ENCODE results near the gene FBXL4. TPM values are rescaled to one million over a fixed set of nuclear protein-coding genes. Genes with fewer than 3 reads are reported as not detected.
"Not testable (repeated sequence)": the region's sequence is repeated elsewhere in the genome, so short reads cannot be mapped to it uniquely, and the experiment has no call there.

The FBXL4 gene
- total RNA-seq, 1 donor from 2014 or later: 10.5 TPM

DNA sequence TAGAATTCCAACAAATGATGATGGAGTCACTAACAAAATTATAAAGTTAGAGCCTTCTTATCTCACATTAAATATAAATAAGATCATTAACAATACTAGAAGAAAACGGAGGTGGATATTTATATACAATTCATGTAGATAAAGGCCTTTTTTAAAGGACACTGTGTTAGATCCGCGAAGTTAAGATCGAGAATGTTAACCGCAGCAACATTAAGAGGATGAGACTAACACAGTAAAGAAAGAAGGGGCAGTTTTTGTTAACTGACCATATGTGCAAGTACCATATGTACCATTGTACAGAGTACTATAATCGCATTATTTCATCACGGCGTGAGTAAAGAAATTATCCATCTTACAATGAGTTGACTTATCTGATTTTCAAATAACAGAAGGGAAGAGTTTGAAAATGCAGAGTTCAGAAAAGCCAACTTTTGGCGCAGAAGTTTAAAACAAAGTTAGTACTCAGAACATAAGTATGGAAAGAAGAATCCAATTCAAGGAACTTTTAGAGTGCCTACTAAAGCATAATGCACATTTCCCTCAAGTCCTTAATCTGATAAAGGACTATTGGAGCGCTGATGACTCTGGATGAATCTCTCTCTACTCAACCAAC lies 1.4 kb downstream of the FBXL4 start:
- DNase-seq (ENCODE audit: low spot score) (no peak), ATAC-seq (no peak)

DNA sequence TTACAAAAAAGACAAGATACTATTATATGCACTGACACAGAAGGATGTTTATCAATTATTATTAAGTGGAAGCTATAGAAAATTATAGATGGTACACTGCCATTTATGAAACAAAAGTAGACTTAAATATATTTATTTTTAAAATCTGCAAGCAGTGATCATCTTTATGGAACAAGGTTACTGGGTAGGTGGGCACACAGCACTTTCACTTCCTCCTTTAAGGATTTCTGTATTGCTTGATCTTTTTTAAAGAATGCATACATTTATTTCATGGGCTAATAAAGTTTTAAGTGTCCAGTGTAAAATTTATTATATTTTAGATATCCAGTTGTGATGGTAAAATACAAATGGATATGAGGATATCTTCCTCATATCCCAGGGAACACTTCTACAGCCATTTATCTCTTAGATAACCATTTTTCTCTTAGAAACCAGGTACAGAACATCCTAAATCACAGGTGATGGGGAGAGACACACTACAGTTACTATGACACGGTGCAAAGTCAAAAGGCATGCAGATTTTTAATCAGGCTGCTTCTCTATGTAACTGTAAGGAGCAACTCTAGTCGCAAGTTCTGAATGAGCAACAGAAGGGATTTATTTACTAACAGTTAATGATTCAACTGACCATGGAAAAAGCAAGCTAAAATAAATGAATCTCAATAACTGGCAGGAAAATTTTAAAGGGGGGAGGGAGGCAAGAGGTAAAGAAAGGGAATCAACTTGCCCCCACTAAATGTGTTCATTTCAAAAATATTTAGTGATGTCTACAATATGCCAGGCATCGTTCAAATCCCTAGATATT lies 2.2 kb downstream of the FBXL4 start:
- ATAC-seq (no peak), DNase-seq (ENCODE audit: low spot score) (no peak)

DNA sequence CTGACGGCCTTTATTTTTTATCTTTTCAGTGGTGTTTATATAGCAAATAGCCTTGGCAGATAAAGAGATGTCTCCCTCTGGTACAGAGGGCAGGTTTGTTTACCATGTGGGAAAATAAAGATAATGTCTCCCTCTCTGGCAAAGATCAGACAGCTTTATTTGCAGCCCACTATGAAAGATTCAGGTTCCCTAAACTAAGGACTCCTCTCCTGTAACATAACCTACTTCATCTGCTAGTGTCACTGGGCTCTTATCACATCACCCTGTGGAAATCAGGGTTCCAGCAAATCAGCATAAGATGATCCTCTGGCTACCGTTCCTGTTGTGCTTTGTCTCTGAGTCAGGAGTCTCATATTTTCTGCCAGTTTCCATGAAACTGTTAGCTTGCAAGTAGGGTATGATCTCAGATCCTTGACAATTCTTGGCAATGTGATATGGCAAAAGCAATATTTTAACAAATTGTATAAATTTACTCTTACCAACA lies 3.1 kb downstream of the FBXL4 start:
- no peak for DNase-seq (ENCODE audit: low spot score)

DNA sequence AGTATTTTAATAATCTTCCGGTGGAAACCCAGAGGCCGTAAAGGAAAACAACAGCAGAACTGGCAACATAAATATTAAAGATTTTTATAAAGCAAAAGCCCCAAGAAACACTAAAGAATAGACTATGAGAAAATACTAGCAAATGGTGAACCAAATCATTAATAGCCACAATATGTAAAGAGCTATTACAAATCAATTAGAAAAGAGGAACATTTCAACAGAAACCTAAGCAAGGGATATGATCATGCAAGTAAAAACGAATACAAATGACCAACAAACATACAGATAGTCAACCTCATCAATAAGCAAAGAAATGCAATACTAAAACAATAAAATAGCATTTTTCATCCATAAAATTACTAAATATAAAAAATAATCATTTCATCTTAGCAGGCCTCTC lies 3.6 kb downstream of the FBXL4 start:
- ATAC-seq (no peak), DNase-seq (ENCODE audit: low spot score) (no peak)

More for the DNA sequence above, 3.1 kb downstream of the FBXL4 start:
- peak; percentile 40 for ATAC-seq

DNA sequence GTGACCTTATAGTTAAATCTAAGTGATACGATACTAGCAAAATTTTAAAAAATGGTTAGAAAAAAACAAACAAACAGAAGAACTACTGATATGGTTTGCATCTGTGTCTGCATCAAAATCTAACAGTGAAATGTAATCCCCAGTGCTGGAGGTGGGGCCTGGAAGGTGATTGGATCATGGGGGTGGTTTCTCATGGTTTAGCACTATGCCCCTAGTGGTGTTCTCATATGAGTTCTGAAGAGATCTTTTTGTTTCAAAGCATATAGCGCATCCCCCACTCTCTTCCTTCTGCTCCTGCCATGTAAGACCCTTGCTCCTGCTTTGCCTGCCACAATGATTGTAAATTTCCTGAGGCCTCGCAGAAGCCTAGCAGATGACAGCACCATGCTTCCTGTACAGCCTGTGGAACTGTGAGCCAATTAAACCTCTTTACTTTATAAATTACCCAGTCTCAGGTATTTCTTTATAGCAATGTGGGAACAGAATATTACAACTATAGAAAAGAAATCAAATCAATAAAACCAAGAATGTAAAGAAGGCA lies 5.4 kb downstream of the FBXL4 start:
- ATAC-seq: no peak
- DNase-seq (ENCODE audit: low spot score): no peak

DNA sequence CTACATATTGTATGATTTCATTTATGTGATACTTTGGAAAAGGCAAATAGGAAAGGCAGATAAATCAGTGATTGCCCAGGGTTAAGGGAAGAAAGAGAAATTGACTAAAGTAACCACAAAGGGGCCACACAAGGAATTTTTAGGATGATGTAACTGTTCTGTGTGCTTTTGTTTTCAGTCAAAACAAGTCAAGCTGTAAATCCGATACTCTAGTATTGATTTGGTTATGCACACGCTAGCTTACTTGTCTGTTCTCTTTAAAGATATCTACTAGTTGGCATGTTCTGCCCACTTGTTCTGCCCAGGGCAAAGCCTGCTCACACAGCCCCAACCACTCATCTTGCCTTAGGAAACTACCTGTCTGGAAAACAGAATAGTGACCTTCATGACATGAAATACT lies 6.4 kb downstream of the FBXL4 start:
- no peak for DNase-seq (ENCODE audit: low spot score)
- ATAC-seq: peak; percentile 52

DNA sequence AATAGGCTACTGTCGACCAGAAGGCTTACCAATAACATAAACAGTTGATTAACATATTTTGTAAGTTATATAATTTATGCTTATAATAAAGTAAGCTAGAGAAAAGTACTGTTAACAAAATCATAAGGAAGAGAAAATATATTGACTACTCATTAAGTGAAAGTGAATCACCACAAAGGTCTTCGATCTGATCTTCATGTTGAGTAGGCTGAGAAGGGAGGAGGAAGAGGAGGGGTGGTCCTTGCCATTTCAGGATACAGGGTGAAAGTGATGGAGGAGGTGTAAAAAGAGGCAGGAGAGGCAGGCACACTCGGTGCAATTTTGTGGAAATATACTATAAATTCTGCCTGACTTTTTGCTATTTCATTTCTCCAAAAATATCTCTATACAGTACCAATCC lies 10.4 kb downstream of the FBXL4 start:
- DNase-seq (ENCODE audit: low spot score) (no peak), ATAC-seq (no peak)

DNA sequence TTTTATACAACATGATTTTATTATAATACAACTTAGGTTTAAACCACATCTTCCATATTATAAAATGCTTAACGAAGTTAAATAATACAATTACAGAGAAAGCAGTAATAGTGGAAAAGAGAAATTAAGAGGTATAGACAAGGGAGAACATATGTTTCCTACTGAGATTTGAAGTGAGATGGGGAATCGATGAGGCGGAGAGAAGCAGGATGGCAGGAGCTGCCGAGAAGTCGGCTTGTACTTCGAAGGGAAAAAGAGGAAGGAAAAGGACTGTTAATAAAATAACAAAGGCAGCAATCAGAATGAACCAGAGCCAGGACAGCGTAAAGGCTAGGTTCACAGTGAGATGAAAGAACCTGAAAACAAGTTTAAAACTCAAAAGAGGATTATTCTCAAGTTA lies 15.4 kb downstream of the FBXL4 start:
- DNase-seq (ENCODE audit: low spot score) (no peak), ATAC-seq (no peak)

DNA sequence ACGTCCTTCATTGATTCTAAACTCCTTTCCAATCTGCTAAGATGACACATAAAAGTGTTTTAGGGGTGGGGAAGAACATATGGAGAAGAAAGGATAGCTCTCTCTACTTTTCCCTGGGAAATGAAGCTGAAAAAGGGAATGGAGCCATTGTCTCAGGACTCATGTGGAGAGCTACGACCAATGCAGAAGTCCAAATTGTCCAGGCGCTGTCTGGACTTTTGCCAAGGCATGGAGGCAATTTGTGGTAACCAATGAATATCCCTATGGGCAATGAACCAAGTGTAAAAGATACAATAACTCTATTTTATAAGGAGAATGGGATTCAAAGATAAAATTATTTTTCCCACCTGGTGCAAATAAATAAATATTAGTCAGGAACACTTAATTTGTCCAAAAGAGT lies 16.1 kb downstream of the FBXL4 start:
- DNase-seq (ENCODE audit: low spot score) (no peak), ATAC-seq (no peak)

DNA sequence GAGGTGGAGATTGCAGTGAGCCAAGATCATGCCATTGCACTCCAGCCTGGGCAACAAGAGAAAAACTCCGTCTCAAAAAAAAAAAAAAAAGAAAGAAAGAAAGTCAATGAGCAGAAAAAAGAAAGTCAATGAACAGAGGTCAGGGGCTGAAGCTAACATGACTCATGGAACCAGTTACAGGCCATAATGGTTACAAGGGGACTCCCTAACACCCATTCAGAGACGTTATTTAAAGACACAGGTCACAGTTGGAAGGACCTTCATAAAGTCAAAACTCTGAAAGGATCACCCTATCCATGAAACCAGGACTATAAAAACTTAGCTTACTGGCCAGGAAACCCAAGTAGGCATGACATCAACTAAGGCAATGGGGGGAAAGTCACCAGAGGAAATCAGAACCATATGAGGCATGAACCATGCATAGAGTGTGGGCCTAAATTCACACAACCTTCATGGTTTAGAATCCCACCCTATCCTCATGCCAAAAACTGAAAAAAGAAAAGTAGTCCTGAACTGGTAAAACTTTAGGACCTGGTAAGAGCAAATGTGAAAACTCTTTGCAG lies 18.2 kb downstream of the FBXL4 start:
- ATAC-seq: no peak
- no peak for DNase-seq (ENCODE audit: low spot score)

DNA sequence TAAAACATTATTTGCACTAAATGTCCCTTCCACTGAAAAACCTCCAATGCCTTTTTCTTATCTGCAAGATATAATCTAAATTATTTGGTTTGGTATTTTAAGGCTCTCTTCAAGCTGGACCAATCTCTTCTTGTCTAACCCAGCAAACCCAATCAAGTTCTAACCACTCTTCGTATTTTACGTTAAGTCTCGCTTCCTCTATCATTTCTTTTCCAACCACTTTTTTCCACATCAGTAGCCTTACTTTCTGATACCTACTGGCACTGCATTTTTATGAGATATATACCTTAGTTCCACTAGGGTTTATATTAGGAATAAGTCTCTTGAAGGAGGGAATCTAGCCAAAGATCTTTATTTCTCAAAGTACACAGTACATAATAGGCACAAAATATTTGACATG lies 19.1 kb downstream of the FBXL4 start:
- DNase-seq (ENCODE audit: low spot score): no peak
- ATAC-seq: no peak

DNA sequence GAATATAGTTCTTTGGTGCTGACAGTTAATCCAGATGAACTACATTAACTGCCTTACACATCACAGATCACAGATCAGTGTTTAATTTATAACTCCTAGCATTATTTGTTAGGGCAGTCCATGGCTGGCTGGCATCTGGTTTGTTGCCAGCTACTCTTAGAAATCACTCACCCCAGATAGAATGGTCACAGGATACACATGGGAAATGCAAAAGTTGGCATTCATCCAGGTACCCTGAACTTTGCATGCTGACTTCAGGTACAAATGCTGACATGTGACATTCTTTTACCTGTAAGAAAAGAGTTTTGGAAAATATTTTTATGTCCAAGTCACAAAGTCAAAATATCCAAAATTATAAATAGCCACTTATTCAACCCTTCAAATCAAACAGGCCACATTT lies 20.2 kb downstream of the FBXL4 start:
- DNase-seq (ENCODE audit: low spot score) (peak; percentile 82), ATAC-seq (peak; percentile 82)

DNA sequence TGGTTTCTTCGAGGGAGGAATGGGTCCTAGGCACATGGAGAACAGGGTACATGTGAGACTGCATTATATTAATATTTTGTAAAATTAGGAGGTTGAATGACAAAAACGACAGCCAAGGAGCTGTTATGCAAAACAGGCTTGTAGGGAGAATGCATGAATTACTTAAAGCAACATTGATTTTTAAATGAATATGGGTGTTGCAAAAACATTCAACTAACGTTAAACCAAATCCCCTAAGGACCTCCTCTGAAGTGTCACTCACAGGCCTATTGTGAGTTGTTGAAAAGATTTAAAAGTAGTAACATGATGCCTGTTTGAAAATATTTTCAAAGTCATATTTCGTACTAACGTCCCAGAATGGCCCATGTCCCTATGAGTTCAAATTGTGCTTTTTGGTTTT lies 21.9 kb downstream of the FBXL4 start:
- ATAC-seq (no peak), DNase-seq (ENCODE audit: low spot score) (no peak)

DNA sequence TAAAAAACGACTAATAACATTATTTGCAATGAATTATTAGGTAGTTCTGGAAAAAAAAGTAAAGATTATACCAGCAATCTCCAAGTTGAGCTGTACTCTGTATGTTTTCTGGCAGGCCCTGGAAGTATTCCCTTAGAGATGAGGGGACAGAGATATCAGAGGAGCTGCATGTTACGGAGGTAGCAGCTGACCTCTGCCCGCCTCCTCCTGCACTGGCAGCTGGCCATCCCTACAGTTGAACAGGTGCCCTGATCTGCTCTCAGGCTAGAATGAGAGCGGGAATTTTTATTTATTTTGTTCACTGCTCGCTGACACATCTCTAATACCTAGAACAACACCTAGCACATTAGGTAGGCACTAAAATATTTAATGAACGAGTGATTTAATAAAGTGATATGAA lies 23.1 kb downstream of the FBXL4 start:
- DNase-seq (ENCODE audit: low spot score): peak; percentile 90
- peak; percentile 98 for ATAC-seq

DNA sequence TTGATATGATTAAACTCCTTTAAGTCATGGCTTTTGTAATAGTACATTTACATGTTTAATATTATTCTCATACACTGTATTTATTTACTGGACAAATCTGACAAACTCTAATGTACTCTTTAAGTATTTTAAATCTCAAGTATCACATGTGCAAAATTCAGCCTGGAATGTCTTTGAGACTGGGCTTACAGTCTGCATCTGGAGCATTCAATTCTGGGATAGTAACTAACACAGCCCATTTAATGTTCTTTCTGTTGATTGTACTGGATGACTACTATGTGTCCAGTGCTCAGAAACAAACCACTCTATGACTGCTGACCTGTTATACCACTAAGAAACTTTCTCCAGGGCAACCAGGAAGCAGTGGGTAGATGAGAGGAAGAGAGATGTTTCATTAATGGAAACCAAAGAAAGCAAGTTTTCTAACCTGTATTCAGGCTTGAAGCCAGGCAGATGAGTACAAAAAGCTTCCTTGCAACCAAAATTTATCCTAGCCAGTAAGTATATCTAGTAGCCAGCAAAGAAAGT lies 26.8 kb downstream of the FBXL4 start:
- DNase-seq (ENCODE audit: low spot score): no peak
- ATAC-seq: no peak

DNA sequence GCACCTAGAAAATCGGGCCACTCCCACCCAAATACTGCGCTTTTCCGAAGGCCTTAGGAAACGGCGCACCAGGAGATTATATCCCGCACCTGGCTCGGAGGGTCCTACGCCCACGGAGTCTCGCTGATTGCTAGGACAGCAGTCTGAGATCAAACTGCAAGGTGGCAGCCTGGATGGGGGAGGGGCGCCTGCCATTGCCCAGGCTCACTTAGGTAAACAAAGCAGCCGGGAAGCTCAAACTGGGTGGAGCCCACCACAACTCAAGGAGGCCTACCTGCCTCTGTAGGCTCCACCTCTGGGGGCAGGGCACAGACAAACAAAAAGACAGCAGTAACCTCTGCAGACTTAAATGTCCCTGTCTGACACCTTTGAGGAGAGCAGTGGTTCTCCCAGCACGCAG lies 36.8 kb downstream of the FBXL4 start:
- not testable (repeated sequence) for DNase-seq (ENCODE audit: low spot score); ATAC-seq

DNA sequence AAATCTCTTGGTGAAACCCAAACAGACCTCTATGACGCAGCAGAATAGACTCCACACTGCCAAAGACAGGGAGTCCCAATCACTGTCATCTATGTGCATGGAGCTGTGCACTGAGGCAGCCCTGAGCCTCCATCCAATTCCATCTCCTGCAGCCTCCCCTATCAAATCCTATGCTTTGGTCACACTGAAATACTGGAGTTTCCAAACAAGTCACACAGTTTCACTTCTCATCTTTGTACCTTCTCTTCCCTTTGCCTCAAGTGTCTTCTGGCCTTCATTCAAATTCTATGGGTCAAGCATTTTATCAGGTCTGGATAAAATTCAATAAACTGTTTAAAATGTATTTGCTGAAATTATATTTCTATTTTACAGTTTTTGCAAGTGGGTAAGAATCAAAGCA lies 38.5 kb downstream of the FBXL4 start:
- ATAC-seq: no peak

DNA sequence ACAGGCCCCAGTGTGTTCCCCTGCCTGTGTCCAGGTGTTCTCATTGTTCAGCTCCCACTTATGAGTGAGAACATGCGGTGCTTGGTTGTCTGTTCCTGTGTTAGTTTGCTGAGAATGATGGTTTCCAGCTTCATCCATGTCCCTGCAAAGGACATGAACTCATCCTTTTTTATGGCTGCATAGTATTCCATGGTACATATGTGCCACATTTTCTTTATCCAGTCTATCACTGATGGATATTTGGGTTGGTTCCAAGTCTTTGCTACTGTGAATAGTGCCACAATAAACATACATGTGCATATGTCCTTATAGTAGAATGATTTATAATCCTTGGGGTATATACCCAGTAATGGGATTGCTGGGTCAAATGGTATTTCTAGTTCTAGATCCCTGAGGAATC lies 41.4 kb downstream of the FBXL4 start:
- ATAC-seq; DNase-seq (ENCODE audit: low spot score): not testable (repeated sequence)

More for the DNA sequence above, 38.5 kb downstream of the FBXL4 start:
- DNase-seq (ENCODE audit: low spot score): no peak

DNA sequence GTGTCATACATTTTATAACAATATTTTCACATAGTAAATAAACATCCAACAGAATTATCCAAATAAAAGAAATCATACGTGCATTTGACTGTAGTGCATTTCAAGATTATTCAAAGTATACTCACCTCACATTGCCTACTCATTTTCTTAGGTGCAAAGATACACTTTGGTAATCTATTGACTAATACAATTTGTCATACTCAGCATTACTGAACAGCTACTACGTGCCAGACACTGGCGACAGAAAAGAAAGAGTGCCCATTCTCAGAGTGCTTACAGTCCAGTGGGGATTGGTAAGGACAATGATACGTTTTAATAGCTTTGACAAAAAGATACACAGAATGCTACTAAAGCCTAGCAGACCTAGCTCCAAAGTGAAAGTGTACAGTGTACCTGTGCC lies 42.0 kb downstream of the FBXL4 start:
- no peak for DNase-seq (ENCODE audit: low spot score)
- no peak for ATAC-seq

DNA sequence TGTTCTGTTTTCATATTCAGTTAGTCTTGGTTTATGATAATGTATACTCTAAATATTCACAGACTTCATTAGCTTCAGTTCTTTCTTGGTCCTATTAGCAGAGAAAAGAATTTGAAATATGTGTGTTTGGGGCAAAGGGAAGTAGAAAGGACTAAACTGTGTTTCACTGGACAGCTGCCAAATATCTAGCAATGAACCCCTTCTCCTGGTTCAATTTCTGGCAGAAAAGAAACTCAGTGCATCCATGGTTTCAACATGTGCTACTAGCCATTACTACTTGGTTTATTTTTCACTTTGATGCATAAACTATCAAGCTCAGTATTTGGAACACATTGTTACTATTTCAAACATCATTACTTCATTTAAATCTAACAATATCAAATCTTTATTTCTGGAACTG lies 43.6 kb downstream of the FBXL4 start:
- ATAC-seq (no peak), DNase-seq (ENCODE audit: low spot score) (no peak)

DNA sequence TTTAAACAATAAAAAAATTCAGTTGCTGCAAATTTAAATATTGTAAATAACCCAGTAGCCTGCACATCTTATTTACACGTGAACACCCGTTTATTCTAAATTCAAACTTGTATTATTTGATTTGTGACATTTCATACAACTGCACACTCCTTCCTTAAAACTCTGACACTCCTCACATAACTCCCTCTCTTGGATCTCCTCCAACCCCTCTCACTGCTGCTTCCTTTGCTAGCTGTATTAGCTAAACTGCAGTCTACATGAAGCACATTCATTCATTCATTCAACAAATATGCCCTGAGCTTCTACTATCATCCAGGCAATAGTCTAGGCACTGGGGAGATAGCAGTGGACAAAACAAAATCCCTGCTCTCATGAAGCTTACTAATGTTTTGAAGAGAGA lies 47.0 kb downstream of the FBXL4 start:
- ATAC-seq (no peak), DNase-seq (ENCODE audit: low spot score) (no peak)

DNA sequence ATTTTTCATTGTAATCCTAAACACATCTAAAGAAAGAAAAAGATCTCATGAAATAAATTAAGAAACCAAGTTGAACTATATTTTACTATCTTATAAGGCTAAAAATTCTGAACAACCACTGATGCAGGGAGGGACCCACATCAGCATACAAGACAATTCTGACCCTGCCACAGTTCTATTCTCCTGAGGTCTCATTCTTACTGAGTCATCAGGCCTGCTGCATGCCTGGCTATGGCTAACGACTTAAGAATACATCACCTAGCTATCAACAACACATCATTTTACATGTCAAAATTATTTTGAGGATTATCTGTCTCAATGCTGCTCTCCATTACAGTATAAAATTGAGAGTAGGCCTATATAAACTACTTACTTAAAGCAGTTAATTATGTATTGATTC lies 52.9 kb downstream of the FBXL4 start:
- no peak for ATAC-seq
- no peak for DNase-seq (ENCODE audit: low spot score)
